SK-N-SH (cell line): ENCODE results near the gene NTNG1. TPM values are rescaled to one million over a fixed set of nuclear protein-coding genes. Genes with fewer than 3 reads are reported as not detected.

ENCODE experiments used
- CTCF ChIA-PET: fragments of 300-600, 350-600 bp; formaldehyde crosslinking; extraction: SDS; loops from one replicate; lab custom pipeline; 2021; lab: Yijun Ruan, JAX
- POLR2A ChIA-PET: fragments of 350-600 bp; sonication (Branson Sonifier 250); formaldehyde crosslinking; extraction: SDS; loops from one replicate; lab custom pipeline; 2020; ENCODE audit warnings: antibody characterized with exemption, inconsistent platforms; lab: Yijun Ruan, JAX
- DNase-seq: peaks from one replicate; pipeline ENCODE4 v3.0.0; 2012
- H2AFZ ChIP-seq: fragments of 200-600 bp; sonication (generic); 2 replicates; pipeline ENCODE4 v1.8.1; 2016; ENCODE audit warnings: antibody characterized with exemption, mild to moderate bottlenecking, low read depth
- H3F3A ChIP-seq: fragments of 200-600 bp; sonication (generic); replicated peaks from 2 replicates; pipeline ENCODE3; 2016; ENCODE audit warnings: antibody characterized with exemption, mild to moderate bottlenecking; ENCODE audit not compliant: insufficient read depth
- H3K27ac ChIP-seq, 2 experiments: fragments of 200-500 bp in 1 of 2; fragments of 200-600 bp in 1 of 2; sonication (Bioruptor generic) in 1 of 2; sonication (generic), shearing (Covaris generic) in 1 of 2; 2 replicates each; pipeline versions ENCODE4 v1.5.1 to v1.6.1; 2014 to 2016; ENCODE audit warnings: low read depth in 2 of 2, inconsistent platforms in 1 of 2, low read length in 1 of 2, mild to moderate bottlenecking in 1 of 2, mixed read lengths in 1 of 2
- H3K27me3 ChIP-seq: fragments of 200-600 bp; sonication (generic), shearing (Covaris generic); 2 replicates; pipeline ENCODE4 v1.6.1; 2016; ENCODE audit warnings: mixed run types; ENCODE audit not compliant: insufficient read depth
- H3K36me3 ChIP-seq, 2 experiments: fragments of 200-500 bp in 1 of 2; fragments of 200-600 bp in 1 of 2; sonication (Bioruptor generic) in 1 of 2; sonication (generic) in 1 of 2; replicated peaks in 1 of 2; 2 replicates each; pipeline versions ENCODE3 to v1.5.1; 2014 to 2016; ENCODE audit warnings: low read length in 1 of 2, mild to moderate bottlenecking in 1 of 2; ENCODE audit not compliant: insufficient read depth in 2 of 2, control insufficient read depth in 1 of 2
- H3K4me1 ChIP-seq, 2 experiments: fragments of 200-500 bp in 1 of 2; fragments of 200-600 bp in 1 of 2; sonication (Bioruptor generic) in 1 of 2; sonication (generic), shearing (Covaris generic) in 1 of 2; 2 replicates each; pipeline versions ENCODE4 v1.5.1 to v1.6.1; 2014 to 2016; ENCODE audit warnings: low read depth in 1 of 2, low read length in 1 of 2, mixed run types in 1 of 2; ENCODE audit not compliant: insufficient read depth in 2 of 2, control insufficient read depth in 1 of 2
- H3K4me2 ChIP-seq: fragments of 200-600 bp; sonication (generic), shearing (Covaris generic); 2 replicates; pipeline ENCODE4 v1.6.1; 2017; ENCODE audit warnings: mixed run types
- H3K4me3 ChIP-seq, 2 experiments: fragments of 200-500 bp in 1 of 2; fragments of 200-600 bp in 1 of 2; sonication (Bioruptor generic) in 1 of 2; sonication (generic), shearing (Covaris generic) in 1 of 2; 2 replicates each; pipeline versions ENCODE4 v1.5.1 to v1.8.1; 2014 to 2016; ENCODE audit warnings: low read depth in 2 of 2, inconsistent platforms in 1 of 2, low read length in 1 of 2, mild to moderate bottlenecking in 1 of 2, mixed read lengths in 1 of 2, moderate library complexity in 1 of 2
- H3K79me2 ChIP-seq: fragments of 200-600 bp; sonication (generic); 2 replicates; pipeline ENCODE4 v1.8.1; 2017; ENCODE audit warnings: mild to moderate bottlenecking; ENCODE audit not compliant: insufficient read depth
- H3K9ac ChIP-seq: fragments of 200-600 bp; sonication (generic); 2 replicates; pipeline ENCODE4 v1.6.1; 2017; ENCODE audit warnings: mixed run types
- H3K9me2 ChIP-seq: fragments of 200-600 bp; sonication (generic); 2 replicates; pipeline ENCODE4 v1.6.1; 2017; ENCODE audit warnings: mixed run types
- H3K9me3 ChIP-seq: fragments of 200-600 bp; sonication (generic); 2 replicates; pipeline ENCODE4 v1.6.1; 2017; ENCODE audit warnings: mixed run types, mild to moderate bottlenecking, moderate library complexity
- H4K20me1 ChIP-seq: fragments of 200-600 bp; sonication (generic); 2 replicates; pipeline ENCODE4 v1.6.1; 2017; ENCODE audit warnings: mild to moderate bottlenecking, mixed run types; ENCODE audit not compliant: insufficient read depth
- FOXJ3 ChIP-seq: sonication (generic); formaldehyde crosslinking; IDR thresholded peaks from 2 replicates; pipeline ENCODE4 v1.5.1; 2020; ENCODE audit warnings: mild to moderate bottlenecking, missing genetic modification reagents
- GATA2 ChIP-seq: sonication (generic); formaldehyde crosslinking; IDR thresholded peaks from 2 replicates; pipeline ENCODE4 v1.5.0; 2020; ENCODE audit warnings: mild to moderate bottlenecking, missing genetic modification reagents
- NRF1 ChIP-seq: IDR thresholded peaks from 2 replicates; pipeline ENCODE4 v1.6.1; 2012; ENCODE audit warnings: low read depth, mild to moderate bottlenecking, low read length
- RAD21 ChIP-seq: IDR thresholded peaks from 2 replicates; pipeline ENCODE4 v1.6.1; 2012; ENCODE audit warnings: mild to moderate bottlenecking, low read length
- RFX5 ChIP-seq: IDR thresholded peaks from 2 replicates; pipeline ENCODE4 v1.6.1; 2012; ENCODE audit warnings: mild to moderate bottlenecking, improper control_type of control experiment, low read length
- RXRA ChIP-seq: IDR thresholded peaks from 2 replicates; pipeline ENCODE4 v1.4.0; 2012; ENCODE audit warnings: low read depth, mild to moderate bottlenecking, borderline replicate concordance
- TAF1 ChIP-seq: IDR thresholded peaks from 2 replicates; pipeline ENCODE4 v1.6.1; 2012; ENCODE audit warnings: low read depth, mild to moderate bottlenecking, low read length, moderate library complexity, borderline replicate concordance
- WGBS: methylation state at CpG from one replicate; pipeline ENCODE4 v1.1.6; 2017; ENCODE audit warnings: low lambda C conversion rate; 5-methylcytosine and 5-hydroxymethylcytosine counted together
- polyA plus RNA-seq, 3 experiments: library from polyadenylated mRNA; depleted of rRNA; stranded (reverse); fragments of >200 nt; gene quantifications; 2 replicates each; pipeline ENCODE4 v1.2.3, GENCODE V29; 2012
- TF ChIP-seq, protein P1 (sequence below): IDR thresholded peaks from 2 replicates; pipeline ENCODE4 v1.6.1; 2012; ENCODE audit warnings: mild to moderate bottlenecking, low read depth, low read length, moderate library complexity
- TF ChIP-seq, protein P2 (sequence below): IDR thresholded peaks from 2 replicates; pipeline ENCODE4 v1.4.0; 2012; ENCODE audit warnings: low read depth

The NTNG1 gene
- polyA plus RNA-seq, 1 of the 3 experiments (the other 2 are of a cell fraction), result 0.03 TPM

- WGBS, result 30% methylated on average over 6 of the region's 6 CpGs
These were observed 360.3 kb downstream of the NTNG1 start for GRCh38 chr1:107501081-107501605.

GRCh38 chr1:107510347-107510746 lies 369.5 kb downstream of the NTNG1 start:
- POLR2A ChIA-PET, result no interaction called here
- Histone ChIP-seq H3F3A (no peaks in the 10 kb centered on the region), H3K27me3 (no peaks in the 10 kb centered on the region), H3K9me2 (no peaks in the 10 kb centered on the region), H3K4me2 (no peak overlapping the region), H3K27ac (no peak overlapping the region), H2AFZ (no peak overlapping the region), H3K36me3 (no peaks in the 10 kb centered on the region), H4K20me1 (no peaks in the 10 kb centered on the region), H3K9ac (no peak overlapping the region), H3K79me2 (no peaks in the 10 kb centered on the region), H3K9me3 (no peaks in the 10 kb centered on the region), H3K4me3 (no peak overlapping the region), H3K4me1 (no peaks in the 10 kb centered on the region)
- WGBS, result 9% methylated on average over 3 of the region's 4 CpGs
- DNase-seq, result no peak
- CTCF ChIA-PET, result interaction anchor here (1.2 kb wide), 2 partner anchors 19 to 240 kb away, joined by 3 to 5 read pairs; no protein-coding TSS in a partner anchor
- TF ChIP-seq NRF1, result no peak
- no peak for TF ChIP-seq TAF1

More at GRCh38 chr1:107501081-107501605, 360.3 kb downstream of the NTNG1 start:
- TF ChIP-seq, protein P1, sequence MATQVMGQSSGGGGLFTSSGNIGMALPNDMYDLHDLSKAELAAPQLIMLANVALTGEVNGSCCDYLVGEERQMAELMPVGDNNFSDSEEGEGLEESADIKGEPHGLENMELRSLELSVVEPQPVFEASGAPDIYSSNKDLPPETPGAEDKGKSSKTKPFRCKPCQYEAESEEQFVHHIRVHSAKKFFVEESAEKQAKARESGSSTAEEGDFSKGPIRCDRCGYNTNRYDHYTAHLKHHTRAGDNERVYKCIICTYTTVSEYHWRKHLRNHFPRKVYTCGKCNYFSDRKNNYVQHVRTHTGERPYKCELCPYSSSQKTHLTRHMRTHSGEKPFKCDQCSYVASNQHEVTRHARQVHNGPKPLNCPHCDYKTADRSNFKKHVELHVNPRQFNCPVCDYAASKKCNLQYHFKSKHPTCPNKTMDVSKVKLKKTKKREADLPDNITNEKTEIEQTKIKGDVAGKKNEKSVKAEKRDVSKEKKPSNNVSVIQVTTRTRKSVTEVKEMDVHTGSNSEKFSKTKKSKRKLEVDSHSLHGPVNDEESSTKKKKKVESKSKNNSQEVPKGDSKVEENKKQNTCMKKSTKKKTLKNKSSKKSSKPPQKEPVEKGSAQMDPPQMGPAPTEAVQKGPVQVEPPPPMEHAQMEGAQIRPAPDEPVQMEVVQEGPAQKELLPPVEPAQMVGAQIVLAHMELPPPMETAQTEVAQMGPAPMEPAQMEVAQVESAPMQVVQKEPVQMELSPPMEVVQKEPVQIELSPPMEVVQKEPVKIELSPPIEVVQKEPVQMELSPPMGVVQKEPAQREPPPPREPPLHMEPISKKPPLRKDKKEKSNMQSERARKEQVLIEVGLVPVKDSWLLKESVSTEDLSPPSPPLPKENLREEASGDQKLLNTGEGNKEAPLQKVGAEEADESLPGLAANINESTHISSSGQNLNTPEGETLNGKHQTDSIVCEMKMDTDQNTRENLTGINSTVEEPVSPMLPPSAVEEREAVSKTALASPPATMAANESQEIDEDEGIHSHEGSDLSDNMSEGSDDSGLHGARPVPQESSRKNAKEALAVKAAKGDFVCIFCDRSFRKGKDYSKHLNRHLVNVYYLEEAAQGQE, result no peak
- no peak for TF ChIP-seq GATA2 (CRISPR knock-in tag)
- no peak for TF ChIP-seq RXRA
- TF ChIP-seq FOXJ3 (CRISPR knock-in tag), result no peak
- no peak for TF ChIP-seq RFX5
- TF ChIP-seq, protein P2, sequence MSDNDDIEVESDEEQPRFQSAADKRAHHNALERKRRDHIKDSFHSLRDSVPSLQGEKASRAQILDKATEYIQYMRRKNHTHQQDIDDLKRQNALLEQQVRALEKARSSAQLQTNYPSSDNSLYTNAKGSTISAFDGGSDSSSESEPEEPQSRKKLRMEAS, result no peak
- TF ChIP-seq RAD21, result no peak; the same call in 1 of the 2 replicates
- Histone ChIP-seq H3K27me3 (no peaks in the 10 kb centered on the region), H3K9me2 (no peaks in the 10 kb centered on the region), H3K9ac (no peak overlapping the region), H3K36me3 (no peaks in the 10 kb centered on the region), H3K4me3 (no peak overlapping the region), H3K9me3 (no peaks in the 10 kb centered on the region), H3K4me1 (no peaks in the 10 kb centered on the region), H4K20me1 (no peaks in the 10 kb centered on the region), H3K79me2 (no peaks in the 10 kb centered on the region), H2AFZ (no peak overlapping the region), H3K27ac (no peak overlapping the region), H3F3A (no peaks in the 10 kb centered on the region), H3K4me2 (no peak overlapping the region)
- ChIA-PET CTCF (interaction anchor here (0.9 to 1.1 kb wide), 2 partner anchors 11 to 18 kb away, joined by 3 read pairs; no protein-coding TSS in a partner anchor), POLR2A (no interaction called here)
- no peak for DNase-seq
